ENCODE data around the gene SV2C.

The SV2C gene

GRCh38 chr5:76106149-76106548 is 23.0 kb downstream of the SV2C start:
- no peak for DNase-seq

GRCh38 chr5:76111477-76112174 is 28.4 kb downstream of the SV2C start:
- no peak for DNase-seq

- DNase-seq: no peak
Measured at GRCh38 chr5:76113103-76113502, 29.9 kb downstream of the SV2C start.

GRCh38 chr5:76114179-76114851 is 31.1 kb downstream of the SV2C start:
- no peak for DNase-seq

GRCh38 chr5:76125346-76125745 is 42.2 kb downstream of the SV2C start:
- no peak for DNase-seq

- DNase-seq: no peak
Measured at GRCh38 chr5:76125888-76126287, 42.7 kb downstream of the SV2C start.

GRCh38 chr5:76134003-76134402 is 50.8 kb downstream of the SV2C start:
- DNase-seq: no peak

- no peak for DNase-seq
Measured at GRCh38 chr5:76134646-76135045, 51.5 kb downstream of the SV2C start.

GRCh38 chr5:76137887-76138542 is 54.8 kb downstream of the SV2C start:
- no peak for DNase-seq

- no peak for DNase-seq
Measured at GRCh38 chr5:76143884-76144283, 60.7 kb downstream of the SV2C start.

GRCh38 chr5:76144513-76145274 is 61.5 kb downstream of the SV2C start:
- DNase-seq: no peak

- no peak for DNase-seq
Measured at GRCh38 chr5:76145945-76146344, 62.8 kb downstream of the SV2C start.

GRCh38 chr5:76149636-76150035 is 66.5 kb downstream of the SV2C start:
- no peak for DNase-seq

GRCh38 chr5:76152161-76152560 is 69.0 kb downstream of the SV2C start:
- DNase-seq: no peak

GRCh38 chr5:76152700-76153099 is 69.5 kb downstream of the SV2C start:
- no peak for DNase-seq

- no peak for DNase-seq
Measured at GRCh38 chr5:76153271-76153670, 70.1 kb downstream of the SV2C start.

GRCh38 chr5:76154009-76154690 is 71.0 kb downstream of the SV2C start:
- DNase-seq: no peak

- DNase-seq: no peak
Measured at GRCh38 chr5:76155536-76155935, 72.4 kb downstream of the SV2C start.

- no peak for DNase-seq
Measured at GRCh38 chr5:76162335-76162734, 79.2 kb downstream of the SV2C start.

GRCh38 chr5:76163111-76163628 is 80.0 kb downstream of the SV2C start:
- no peak for DNase-seq

- no peak for DNase-seq
Measured at GRCh38 chr5:76165029-76165428, 81.8 kb downstream of the SV2C start.

- no peak for DNase-seq
Measured at GRCh38 chr5:76165711-76166374, 82.7 kb downstream of the SV2C start.

All from NCI-H1436 (cell line).